GM18909 (cell line): ENCODE data around the gene UBE2D2.

ENCODE experiments used
- ATAC-seq: cut with Tn5 transposase; IDR thresholded peaks from one replicate; pipeline ENCODE4 v1.9.1; 2021; ENCODE audit warnings: mild to moderate bottlenecking; ENCODE audit not compliant: unreplicated experiment, poor library complexity

Gene UBE2D2

GRCh38 chr5:139657363-139658321 is 96.5 kb downstream of the UBE2D2 start:
- no peak for ATAC-seq

- ATAC-seq: no peak
Measured at GRCh38 chr5:139658501-139658927, 97.4 kb downstream of the UBE2D2 start.

GRCh38 chr5:139658928-139659667 is 98.0 kb downstream of the UBE2D2 start:
- ATAC-seq: no peak

DNA sequence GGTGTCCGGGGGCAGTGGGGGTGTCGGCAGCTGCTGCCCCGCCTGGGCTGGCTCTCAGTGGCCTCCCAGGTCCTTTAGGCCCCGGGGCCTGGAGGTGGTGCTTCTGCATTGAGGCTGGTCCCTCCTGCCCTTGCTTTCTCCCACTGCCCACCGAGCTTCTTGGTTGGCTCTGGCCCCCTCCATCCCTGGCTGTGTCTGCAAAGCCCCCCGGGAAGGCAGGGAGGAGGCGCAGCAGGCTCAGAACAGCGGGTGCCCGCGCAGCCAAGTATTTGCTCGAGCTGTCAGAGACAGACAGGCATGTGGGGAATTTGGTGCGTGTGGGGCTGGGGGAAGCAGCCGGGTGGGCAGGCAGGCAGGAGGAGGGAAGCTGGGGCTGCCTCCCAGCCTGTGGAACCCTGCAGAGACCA is 98.6 kb downstream of the UBE2D2 start:
- ATAC-seq: no peak

DNA sequence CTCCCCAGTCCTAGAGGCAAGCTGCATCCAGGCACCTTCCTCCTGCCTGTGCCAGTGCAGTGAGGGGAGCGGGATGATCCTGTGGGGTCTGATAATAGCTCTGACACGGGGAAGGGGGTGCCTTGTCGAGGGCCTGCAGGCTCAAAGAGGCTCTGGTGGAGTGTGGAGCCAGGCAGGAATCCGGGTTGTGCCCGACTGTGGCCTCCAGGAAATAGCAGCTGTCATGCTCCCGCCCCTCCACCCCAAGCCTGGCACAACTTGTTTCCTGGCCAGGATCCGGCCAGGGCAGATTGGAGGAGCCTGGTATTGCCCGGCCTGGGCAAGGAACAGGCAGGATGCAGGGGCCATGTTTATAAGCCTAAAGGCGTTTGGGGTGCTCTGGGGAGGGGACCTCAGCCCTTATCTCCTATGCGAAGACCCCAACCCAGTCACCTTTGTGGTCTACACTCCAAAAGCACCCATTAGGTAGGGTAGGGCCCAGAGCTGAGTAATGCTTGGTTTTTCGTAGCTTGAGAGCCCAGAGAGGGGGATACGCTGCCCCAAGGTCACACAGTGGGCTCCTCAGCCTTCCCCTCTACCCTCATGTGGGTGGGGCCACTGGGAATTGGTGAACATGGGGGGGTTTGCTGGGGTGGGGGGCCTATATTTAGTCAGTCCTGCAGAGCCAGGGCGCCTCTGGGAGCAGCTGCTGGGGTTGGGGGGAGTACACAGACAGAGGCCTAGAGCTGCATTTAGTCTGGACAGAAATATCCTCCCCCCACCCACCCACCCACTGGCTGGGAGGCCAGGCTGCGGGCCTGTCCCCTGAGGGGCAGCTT is 99.2 kb downstream of the UBE2D2 start:
- ATAC-seq: no peak

DNA sequence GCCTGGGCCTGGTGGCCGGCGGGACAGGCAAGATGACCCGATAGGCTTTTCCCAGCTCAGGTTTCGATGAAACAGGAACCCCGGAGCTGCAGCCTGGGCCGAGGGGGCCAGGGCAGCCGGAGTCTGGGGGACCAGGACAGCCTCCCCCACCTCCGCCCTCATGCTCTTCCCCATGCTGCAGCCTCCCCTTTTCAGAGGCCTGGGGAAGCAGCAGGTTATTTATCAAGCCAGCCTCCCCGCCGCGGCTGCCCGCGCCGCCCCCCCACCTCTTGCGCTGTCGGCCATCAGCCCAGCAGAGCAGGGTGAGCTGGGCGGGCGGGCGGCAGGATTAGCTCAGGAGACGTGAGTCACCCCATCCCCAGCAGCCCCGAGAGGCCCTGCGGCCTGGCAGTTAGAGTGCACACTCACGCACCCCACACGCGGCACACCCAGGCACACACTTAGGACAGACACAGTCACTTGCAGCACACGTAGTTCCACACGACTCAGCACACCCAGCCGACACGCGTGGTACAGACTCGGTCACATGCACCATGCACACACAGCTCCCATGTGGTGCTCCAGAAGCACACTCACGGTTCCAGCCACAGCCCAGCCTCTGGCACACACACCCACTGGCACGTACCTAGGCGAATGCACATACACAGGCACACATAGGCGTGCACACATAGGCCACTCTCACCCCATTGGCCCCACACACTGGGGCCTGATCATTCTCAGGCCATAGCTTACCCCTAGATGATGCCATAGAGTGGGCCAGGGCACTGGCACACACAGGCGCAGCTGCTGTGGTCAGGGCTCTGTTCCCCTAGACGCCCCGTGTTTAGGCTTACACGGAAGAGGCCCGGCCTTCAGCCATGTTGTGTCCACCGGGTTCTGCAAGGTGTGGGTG is 100.0 kb downstream of the UBE2D2 start:
- peak; percentile 31 for ATAC-seq

GRCh38 chr5:139662617-139663016 is 101.5 kb downstream of the UBE2D2 start:
- ATAC-seq: no peak

DNA sequence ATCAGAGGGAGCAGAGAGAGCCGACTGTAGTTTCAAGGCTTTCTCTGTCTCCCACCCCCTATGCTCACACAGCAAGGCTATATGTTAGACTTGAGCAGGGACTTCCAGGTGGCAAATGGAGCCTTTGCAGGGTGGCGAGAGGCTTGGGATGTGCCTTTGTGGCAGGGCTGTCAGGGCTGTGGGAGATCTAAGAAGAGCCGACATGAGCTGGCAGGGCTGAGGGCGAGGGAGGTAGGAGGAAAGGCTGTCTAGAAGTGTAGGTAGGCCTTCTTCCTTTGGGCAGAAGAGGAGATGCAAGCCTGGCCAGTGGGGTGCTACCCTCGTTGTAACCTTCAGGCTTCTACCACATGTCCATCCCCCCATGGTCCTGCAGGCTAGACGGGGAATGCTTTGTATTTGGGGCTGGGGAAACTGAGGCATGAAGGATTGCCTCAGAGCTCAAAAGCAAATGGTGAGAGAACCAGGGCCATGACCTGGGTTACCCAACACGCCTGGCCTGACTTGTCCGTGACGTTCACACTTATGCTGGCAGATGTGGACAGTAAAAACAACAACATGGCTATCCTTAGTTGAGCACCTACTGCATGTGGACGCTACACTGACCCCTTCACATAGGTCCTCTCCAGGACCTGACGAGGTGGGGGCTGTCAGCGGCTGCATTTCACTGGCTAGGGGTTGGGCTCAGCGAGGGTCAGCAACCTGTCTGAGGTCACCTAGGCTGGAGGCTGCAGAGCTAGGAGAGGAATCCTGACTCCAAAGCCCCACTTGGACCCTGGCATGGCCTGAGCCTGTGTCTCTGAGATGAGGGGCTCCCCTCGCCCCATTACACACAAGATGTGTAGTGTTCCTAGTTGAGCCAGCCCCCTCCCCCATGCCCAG is 102.3 kb downstream of the UBE2D2 start:
- no peak for ATAC-seq

GRCh38 chr5:139664086-139664693 is 103.1 kb downstream of the UBE2D2 start:
- peak; percentile 43 for ATAC-seq

DNA sequence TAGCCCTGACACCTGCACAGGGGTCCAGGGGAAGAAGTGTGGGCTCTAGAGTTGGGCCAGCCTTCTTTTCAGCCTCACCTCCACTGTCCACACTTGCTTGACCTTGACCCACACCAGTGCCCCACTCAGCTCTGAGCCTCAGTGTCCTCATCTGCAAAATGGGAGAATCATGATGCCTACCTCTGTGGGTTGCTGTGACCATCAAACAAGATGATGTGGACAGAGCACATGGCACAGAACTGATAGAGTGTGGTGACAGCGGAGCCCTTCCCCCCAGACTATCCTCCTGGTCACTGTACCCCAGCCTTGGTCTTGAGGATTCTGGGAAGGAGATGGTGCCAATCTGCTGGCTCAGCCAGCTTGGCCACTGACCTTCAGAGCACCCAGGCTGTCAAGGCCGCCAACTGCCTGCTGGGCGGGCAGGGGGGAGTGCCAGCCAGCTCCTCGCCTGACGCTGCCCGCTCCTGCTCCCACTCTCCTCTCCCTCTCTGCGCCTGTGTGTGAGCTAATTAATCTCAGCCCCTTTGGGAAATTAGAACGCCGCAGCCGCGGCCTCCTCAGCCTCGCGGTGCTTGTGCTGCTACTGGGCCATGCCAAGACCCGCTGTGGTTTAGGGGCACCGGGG is 103.7 kb downstream of the UBE2D2 start:
- no peak for ATAC-seq

DNA sequence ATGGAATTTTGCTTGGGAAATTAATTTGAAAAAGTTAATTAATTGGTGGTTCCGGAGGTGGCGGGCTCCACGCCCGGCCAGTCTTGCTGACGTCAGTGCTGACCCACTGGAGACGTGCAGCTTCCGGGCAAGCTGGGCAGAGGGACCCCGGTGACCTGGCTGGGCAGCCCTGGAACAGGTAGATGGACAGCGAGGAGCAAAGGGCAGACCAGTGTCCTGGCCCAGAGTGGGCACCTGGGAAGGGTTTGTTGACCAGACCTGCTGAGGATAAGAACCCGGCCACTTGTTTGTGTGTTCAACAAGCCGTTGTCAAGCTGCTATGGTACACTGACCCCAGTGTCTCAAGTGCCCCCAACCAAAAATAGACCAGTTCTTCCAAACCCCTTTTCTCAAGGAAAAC is 104.5 kb downstream of the UBE2D2 start:
- no peak for ATAC-seq

DNA sequence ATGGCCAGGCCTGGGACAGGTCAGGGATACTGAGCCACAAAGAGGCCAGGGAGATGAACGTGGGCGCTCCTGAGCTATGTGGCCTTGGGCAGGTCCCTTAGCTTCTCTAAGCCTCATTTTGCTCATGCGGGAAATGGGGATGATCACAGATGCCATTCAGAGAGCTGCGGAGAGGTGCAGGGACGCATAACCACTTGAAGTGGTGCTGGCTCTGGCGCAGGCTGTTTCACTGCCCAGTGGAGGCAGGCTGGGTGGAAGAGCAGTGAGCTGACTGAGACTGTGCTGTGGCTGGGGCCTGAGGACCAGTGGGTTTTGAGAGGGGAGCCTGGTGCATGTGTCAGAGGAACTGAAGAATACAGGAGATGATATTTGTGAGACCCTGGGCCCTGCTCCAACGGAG is 105.4 kb downstream of the UBE2D2 start:
- no peak for ATAC-seq

- no peak for ATAC-seq
Measured at GRCh38 chr5:139667001-139667729, 106.0 kb downstream of the UBE2D2 start.

DNA sequence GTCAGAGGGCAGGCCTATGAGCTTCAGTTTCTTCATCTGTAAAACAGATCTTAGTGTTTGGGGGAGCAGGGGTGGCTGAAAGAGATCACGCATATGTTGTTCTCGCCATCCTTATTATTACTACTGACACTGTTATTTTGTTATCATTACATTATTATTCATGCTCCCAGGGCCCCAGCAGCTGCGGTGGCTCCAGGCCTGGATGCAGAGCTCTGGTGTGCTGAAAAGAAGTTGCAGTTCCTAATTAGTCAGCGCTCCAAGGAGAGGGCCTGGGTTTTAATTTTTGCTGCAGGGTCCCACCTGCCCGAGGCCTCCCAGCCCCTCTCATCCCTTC is 106.6 kb downstream of the UBE2D2 start:
- ATAC-seq: no peak

GRCh38 chr5:139668064-139668880 is 107.1 kb downstream of the UBE2D2 start:
- ATAC-seq: no peak

- ATAC-seq: no peak
Measured at GRCh38 chr5:139668924-139669661, 108.0 kb downstream of the UBE2D2 start.
